WTC11 (cell line): ENCODE measurements around the gene OXNAD1. TPM values are rescaled to one million over a fixed set of nuclear protein-coding genes. Genes with fewer than 3 reads are reported as not detected.

ENCODE experiments used
- ATAC-seq: fragments of 200-7000 bp; cut with Tn5 transposase; 2 replicates; pipeline ENCODE4 v1.10.0; 2021; ENCODE audit warnings: mild to moderate bottlenecking, moderate library complexity
- CTCF ChIA-PET: fragments of 300-600 bp; sonication (Branson Sonifier 250); formaldehyde crosslinking; loops from one replicate; lab custom pipeline; 2021; ENCODE audit warnings: antibody characterized with exemption; lab: Charles Lee
- POLR2A ChIA-PET: fragments of 350-600 bp; sonication (Branson Sonifier 250); formaldehyde crosslinking; loops from one replicate; lab custom pipeline; 2021; ENCODE audit warnings: antibody characterized with exemption; lab: Charles Lee
- DNase-seq: peaks from one replicate; pipeline ENCODE4 v3.0.0; 2021; ENCODE audit warnings: low spot score
- H3K27ac Mint-ChIP-seq: 2 replicates; pipeline ENCODE4 v1.8.0; 2021; ENCODE audit warnings: mixed read lengths
- H3K27me3 Mint-ChIP-seq: 2 replicates; pipeline ENCODE4 v1.8.0; 2021; ENCODE audit warnings: low read depth, mild to moderate bottlenecking, moderate library complexity, mixed read lengths
- H3K36me3 Mint-ChIP-seq: 2 replicates; pipeline ENCODE4 v1.8.0; 2021; ENCODE audit warnings: mixed read lengths
- H3K4me1 Mint-ChIP-seq: 2 replicates; pipeline ENCODE4 v1.8.0; 2022; ENCODE audit warnings: mixed read lengths
- H3K4me3 Mint-ChIP-seq: 2 replicates; pipeline ENCODE4 v1.8.0; 2021; ENCODE audit warnings: mild to moderate bottlenecking, moderate library complexity, mixed read lengths
- H3K9me3 Mint-ChIP-seq: 2 replicates; pipeline ENCODE4 v1.8.0; 2021; ENCODE audit warnings: mixed read lengths
- KAT7 ChIP-seq: sonication (generic); formaldehyde crosslinking; IDR thresholded peaks from 2 replicates; pipeline ENCODE4 v1.8.1; 2023; ENCODE audit warnings: missing genetic modification reagents, mild to moderate bottlenecking, borderline replicate concordance
- MXD4 ChIP-seq: fragments of 250-450 bp; sonication (Bioruptor Pico); IDR thresholded peaks from 2 replicates; pipeline ENCODE4 v1.8.0; 2021; ENCODE audit warnings: mild to moderate bottlenecking, moderate library complexity, borderline replicate concordance
- NFATC4 ChIP-seq: fragments of 250-450 bp; sonication (Bioruptor Pico); IDR thresholded peaks from 2 replicates; pipeline ENCODE4 v1.9.0; 2021; ENCODE audit warnings: mild to moderate bottlenecking
- NFE2L1 ChIP-seq: sonication (generic); formaldehyde crosslinking; IDR thresholded peaks from 2 replicates; pipeline ENCODE4 v1.8.1; 2023; ENCODE audit warnings: missing genetic modification reagents
- NFYB ChIP-seq: sonication (generic); formaldehyde crosslinking; conservative IDR thresholded peaks from 2 replicates; pipeline ENCODE4 v1.8.0; 2022; ENCODE audit warnings: low read depth, missing genetic modification reagents
- RELA ChIP-seq: sonication (generic); formaldehyde crosslinking; IDR thresholded peaks from 2 replicates; pipeline ENCODE4 v1.8.1; 2022; ENCODE audit warnings: missing genetic modification reagents, mild to moderate bottlenecking, borderline replicate concordance
- SMAD4 ChIP-seq: sonication (generic); formaldehyde crosslinking; IDR thresholded peaks from 2 replicates; pipeline ENCODE4 v1.8.0; 2022; ENCODE audit warnings: mild to moderate bottlenecking, missing genetic modification reagents
- SOX15 ChIP-seq: fragments of 250-450 bp; sonication (Bioruptor Pico); IDR thresholded peaks from 2 replicates; pipeline ENCODE4 v1.9.0; 2021; ENCODE audit warnings: mild to moderate bottlenecking
- TCF7 ChIP-seq: sonication (generic); formaldehyde crosslinking; IDR thresholded peaks from 2 replicates; pipeline ENCODE4 v1.8.0; 2022; ENCODE audit warnings: mild to moderate bottlenecking, low read depth, missing genetic modification reagents, moderate library complexity
- TP53 ChIP-seq: sonication (generic); formaldehyde crosslinking; IDR thresholded peaks from 2 replicates; pipeline ENCODE4 v1.8.1; 2023; ENCODE audit warnings: mild to moderate bottlenecking, missing genetic modification reagents
- total RNA-seq: library from RNA; stranded (reverse); gene quantifications from 3 replicates; pipeline ENCODE4 v1.2.3, GENCODE V29; 2021
- TF ChIP-seq, protein P1 (sequence below): fragments of 250-450 bp; sonication (Bioruptor Pico); IDR thresholded peaks from 2 replicates; pipeline ENCODE4 v2.1.2; 2022; ENCODE audit warnings: mild to moderate bottlenecking, moderate library complexity
- TF ChIP-seq, protein P2 (sequence below): fragments of 250-450 bp; sonication (Bioruptor Pico); IDR thresholded peaks from 2 replicates; pipeline ENCODE4 v1.8.0; 2021; ENCODE audit warnings: mild to moderate bottlenecking
- TF ChIP-seq, protein P3 (sequence below): fragments of 250-450 bp; sonication (Bioruptor Pico); IDR thresholded peaks from 2 replicates; pipeline ENCODE4 v1.9.0; 2021; ENCODE audit warnings: mild to moderate bottlenecking
- TF ChIP-seq, protein P4 (sequence below): sonication (generic); formaldehyde crosslinking; IDR thresholded peaks from 2 replicates; pipeline ENCODE4 v1.8.0; 2022; ENCODE audit warnings: mild to moderate bottlenecking, missing genetic modification reagents
- TF ChIP-seq, protein P5 (sequence below): sonication (generic); formaldehyde crosslinking; IDR thresholded peaks from 2 replicates; pipeline ENCODE4 v1.8.1; 2023; ENCODE audit warnings: mild to moderate bottlenecking, moderate library complexity, missing genetic modification reagents
- TF ChIP-seq, protein P6 (sequence below): sonication (generic); formaldehyde crosslinking; IDR thresholded peaks from 2 replicates; pipeline ENCODE4 v1.8.0; 2022; ENCODE audit warnings: mild to moderate bottlenecking, missing genetic modification reagents
- TF ChIP-seq, protein P7 (sequence below): sonication (generic); formaldehyde crosslinking; IDR thresholded peaks from 2 replicates; pipeline ENCODE4 v1.8.0; 2022; ENCODE audit warnings: missing genetic modification reagents
- TF ChIP-seq, protein P8 (sequence below): sonication (generic); formaldehyde crosslinking; IDR thresholded peaks from 2 replicates; pipeline ENCODE4 v1.8.0; 2023; ENCODE audit warnings: missing genetic modification reagents
- TF ChIP-seq, protein P9 (sequence below): sonication (generic); formaldehyde crosslinking; IDR thresholded peaks from 2 replicates; pipeline ENCODE4 v1.8.1; 2022; ENCODE audit warnings: low read depth, mild to moderate bottlenecking, moderate library complexity, missing genetic modification reagents, borderline replicate concordance
- TF ChIP-seq, protein P10 (sequence below): fragments of 200-600 bp; IDR thresholded peaks from 2 replicates; pipeline ENCODE4 v1.8.0; 2022; ENCODE audit warnings: antibody characterized with exemption

The OXNAD1 gene
- total RNA-seq, 1 experiment from 2014 or later: 21.7 TPM

DNA sequence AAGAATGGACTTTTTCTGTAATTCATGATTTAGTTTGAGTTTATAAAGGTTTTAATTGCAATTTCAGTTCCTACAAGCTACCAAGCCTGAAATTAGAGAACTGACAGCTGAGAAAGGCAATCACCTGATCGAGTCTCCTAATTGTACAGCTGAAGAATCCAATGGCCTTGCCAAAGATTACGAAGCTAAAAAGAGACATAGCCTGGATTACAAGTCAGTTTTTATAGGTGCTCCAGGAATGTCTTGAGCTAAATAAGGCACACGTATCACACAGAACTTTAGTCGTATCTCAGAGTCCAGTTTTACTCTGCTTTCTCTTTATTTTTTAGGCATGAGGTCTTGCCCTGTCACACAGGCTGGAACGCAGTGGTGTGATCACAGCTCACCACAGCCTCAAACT is 6.8 kb upstream of the OXNAD1 start (continued):
- TF ChIP-seq, protein P1, sequence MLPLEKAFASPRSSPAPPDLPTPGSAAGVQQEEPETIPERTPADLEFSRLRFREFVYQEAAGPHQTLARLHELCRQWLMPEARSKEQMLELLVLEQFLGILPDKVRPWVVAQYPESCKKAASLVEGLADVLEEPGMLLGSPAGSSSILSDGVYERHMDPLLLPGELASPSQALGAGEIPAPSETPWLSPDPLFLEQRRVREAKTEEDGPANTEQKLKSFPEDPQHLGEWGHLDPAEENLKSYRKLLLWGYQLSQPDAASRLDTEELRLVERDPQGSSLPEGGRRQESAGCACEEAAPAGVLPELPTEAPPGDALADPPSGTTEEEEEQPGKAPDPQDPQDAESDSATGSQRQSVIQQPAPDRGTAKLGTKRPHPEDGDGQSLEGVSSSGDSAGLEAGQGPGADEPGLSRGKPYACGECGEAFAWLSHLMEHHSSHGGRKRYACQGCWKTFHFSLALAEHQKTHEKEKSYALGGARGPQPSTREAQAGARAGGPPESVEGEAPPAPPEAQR (CRISPR knock-in tag): no peak
- TF ChIP-seq, protein P2, sequence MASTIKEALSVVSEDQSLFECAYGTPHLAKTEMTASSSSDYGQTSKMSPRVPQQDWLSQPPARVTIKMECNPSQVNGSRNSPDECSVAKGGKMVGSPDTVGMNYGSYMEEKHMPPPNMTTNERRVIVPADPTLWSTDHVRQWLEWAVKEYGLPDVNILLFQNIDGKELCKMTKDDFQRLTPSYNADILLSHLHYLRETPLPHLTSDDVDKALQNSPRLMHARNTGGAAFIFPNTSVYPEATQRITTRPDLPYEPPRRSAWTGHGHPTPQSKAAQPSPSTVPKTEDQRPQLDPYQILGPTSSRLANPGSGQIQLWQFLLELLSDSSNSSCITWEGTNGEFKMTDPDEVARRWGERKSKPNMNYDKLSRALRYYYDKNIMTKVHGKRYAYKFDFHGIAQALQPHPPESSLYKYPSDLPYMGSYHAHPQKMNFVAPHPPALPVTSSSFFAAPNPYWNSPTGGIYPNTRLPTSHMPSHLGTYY (CRISPR knock-in tag): no peak
- TF ChIP-seq TCF7 (CRISPR knock-in tag) (no peak), NFYB (no peak), NFE2L1 (no peak), NFATC4 (CRISPR knock-in tag) (no peak)
- TF ChIP-seq, protein P3, sequence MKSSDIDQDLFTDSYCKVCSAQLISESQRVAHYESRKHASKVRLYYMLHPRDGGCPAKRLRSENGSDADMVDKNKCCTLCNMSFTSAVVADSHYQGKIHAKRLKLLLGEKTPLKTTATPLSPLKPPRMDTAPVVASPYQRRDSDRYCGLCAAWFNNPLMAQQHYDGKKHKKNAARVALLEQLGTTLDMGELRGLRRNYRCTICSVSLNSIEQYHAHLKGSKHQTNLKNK: no peak
- TF ChIP-seq, protein P4, sequence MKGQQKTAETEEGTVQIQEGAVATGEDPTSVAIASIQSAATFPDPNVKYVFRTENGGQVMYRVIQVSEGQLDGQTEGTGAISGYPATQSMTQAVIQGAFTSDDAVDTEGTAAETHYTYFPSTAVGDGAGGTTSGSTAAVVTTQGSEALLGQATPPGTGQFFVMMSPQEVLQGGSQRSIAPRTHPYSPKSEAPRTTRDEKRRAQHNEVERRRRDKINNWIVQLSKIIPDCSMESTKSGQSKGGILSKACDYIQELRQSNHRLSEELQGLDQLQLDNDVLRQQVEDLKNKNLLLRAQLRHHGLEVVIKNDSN (CRISPR knock-in tag): no peak
- TF ChIP-seq, protein P5, sequence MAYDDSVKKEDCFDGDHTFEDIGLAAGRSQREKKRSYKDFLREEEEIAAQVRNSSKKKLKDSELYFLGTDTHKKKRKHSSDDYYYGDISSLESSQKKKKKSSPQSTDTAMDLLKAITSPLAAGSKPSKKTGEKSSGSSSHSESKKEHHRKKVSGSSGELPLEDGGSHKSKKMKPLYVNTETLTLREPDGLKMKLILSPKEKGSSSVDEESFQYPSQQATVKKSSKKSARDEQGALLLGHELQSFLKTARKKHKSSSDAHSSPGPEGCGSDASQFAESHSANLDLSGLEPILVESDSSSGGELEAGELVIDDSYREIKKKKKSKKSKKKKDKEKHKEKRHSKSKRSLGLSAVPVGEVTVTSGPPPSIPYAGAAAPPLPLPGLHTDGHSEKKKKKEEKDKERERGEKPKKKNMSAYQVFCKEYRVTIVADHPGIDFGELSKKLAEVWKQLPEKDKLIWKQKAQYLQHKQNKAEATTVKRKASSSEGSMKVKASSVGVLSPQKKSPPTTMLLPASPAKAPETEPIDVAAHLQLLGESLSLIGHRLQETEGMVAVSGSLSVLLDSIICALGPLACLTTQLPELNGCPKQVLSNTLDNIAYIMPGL (CRISPR knock-in tag): no peak
- TF ChIP-seq, protein P6, sequence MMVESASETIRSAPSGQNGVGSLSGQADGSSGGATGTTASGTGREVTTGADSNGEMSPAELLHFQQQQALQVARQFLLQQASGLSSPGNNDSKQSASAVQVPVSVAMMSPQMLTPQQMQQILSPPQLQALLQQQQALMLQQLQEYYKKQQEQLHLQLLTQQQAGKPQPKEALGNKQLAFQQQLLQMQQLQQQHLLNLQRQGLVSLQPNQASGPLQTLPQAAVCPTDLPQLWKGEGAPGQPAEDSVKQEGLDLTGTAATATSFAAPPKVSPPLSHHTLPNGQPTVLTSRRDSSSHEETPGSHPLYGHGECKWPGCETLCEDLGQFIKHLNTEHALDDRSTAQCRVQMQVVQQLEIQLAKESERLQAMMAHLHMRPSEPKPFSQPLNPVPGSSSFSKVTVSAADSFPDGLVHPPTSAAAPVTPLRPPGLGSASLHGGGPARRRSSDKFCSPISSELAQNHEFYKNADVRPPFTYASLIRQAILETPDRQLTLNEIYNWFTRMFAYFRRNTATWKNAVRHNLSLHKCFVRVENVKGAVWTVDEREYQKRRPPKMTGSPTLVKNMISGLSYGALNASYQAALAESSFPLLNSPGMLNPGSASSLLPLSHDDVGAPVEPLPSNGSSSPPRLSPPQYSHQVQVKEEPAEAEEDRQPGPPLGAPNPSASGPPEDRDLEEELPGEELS (CRISPR knock-in tag): no peak

DNA sequence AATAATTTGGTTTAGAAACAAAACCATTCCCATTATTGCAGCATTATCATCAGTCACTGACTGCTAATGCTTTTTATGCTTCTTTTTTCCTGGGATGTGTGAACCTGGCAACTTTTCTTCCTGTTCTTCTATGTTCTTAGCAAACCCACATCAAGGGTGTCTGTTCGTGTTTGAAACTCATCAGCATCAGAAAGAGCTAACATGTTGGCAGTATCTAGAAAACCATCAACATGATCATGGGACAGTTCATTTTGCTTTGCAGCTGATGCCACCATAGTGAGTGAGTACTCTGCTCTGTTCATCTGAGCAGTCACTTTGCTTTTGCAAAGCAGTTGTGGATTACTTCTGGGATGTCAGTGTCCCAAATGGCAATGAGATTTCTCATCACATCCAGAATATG is 6.1 kb upstream of the OXNAD1 start:
- Mint-ChIP-seq H3K4me3 (no peak overlapping the region), H3K27me3 (no peaks in the 10 kb centered on the region), H3K27ac (no peak overlapping the region), H3K9me3 (no peaks in the 10 kb centered on the region), H3K4me1 (peaks cover 27% of the 10 kb centered on the region), H3K36me3 (peaks cover 6% of the 10 kb centered on the region)
- CTCF ChIA-PET: interaction anchor here (1.4 kb wide), 1 partner anchor 11 kb away, joined by 4 read pairs; no protein-coding TSS in a partner anchor
- ATAC-seq: no peak
- POLR2A ChIA-PET: no interaction called here
- no peak for DNase-seq
- no peak for TF ChIP-seq RELA (CRISPR knock-in tag)
- TF ChIP-seq, protein P7, sequence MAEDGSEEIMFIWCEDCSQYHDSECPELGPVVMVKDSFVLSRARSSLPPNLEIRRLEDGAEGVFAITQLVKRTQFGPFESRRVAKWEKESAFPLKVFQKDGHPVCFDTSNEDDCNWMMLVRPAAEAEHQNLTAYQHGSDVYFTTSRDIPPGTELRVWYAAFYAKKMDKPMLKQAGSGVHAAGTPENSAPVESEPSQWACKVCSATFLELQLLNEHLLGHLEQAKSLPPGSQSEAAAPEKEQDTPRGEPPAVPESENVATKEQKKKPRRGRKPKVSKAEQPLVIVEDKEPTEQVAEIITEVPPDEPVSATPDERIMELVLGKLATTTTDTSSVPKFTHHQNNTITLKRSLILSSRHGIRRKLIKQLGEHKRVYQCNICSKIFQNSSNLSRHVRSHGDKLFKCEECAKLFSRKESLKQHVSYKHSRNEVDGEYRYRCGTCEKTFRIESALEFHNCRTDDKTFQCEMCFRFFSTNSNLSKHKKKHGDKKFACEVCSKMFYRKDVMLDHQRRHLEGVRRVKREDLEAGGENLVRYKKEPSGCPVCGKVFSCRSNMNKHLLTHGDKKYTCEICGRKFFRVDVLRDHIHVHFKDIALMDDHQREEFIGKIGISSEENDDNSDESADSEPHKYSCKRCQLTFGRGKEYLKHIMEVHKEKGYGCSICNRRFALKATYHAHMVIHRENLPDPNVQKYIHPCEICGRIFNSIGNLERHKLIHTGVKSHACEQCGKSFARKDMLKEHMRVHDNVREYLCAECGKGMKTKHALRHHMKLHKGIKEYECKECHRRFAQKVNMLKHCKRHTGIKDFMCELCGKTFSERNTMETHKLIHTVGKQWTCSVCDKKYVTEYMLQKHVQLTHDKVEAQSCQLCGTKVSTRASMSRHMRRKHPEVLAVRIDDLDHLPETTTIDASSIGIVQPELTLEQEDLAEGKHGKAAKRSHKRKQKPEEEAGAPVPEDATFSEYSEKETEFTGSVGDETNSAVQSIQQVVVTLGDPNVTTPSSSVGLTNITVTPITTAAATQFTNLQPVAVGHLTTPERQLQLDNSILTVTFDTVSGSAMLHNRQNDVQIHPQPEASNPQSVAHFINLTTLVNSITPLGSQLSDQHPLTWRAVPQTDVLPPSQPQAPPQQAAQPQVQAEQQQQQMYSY (CRISPR knock-in tag): no peak
- no peak for TF ChIP-seq SMAD4 (CRISPR knock-in tag)
- TF ChIP-seq, protein P8, sequence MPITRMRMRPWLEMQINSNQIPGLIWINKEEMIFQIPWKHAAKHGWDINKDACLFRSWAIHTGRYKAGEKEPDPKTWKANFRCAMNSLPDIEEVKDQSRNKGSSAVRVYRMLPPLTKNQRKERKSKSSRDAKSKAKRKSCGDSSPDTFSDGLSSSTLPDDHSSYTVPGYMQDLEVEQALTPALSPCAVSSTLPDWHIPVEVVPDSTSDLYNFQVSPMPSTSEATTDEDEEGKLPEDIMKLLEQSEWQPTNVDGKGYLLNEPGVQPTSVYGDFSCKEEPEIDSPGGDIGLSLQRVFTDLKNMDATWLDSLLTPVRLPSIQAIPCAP (CRISPR knock-in tag): no peak
- TF ChIP-seq, protein P9, sequence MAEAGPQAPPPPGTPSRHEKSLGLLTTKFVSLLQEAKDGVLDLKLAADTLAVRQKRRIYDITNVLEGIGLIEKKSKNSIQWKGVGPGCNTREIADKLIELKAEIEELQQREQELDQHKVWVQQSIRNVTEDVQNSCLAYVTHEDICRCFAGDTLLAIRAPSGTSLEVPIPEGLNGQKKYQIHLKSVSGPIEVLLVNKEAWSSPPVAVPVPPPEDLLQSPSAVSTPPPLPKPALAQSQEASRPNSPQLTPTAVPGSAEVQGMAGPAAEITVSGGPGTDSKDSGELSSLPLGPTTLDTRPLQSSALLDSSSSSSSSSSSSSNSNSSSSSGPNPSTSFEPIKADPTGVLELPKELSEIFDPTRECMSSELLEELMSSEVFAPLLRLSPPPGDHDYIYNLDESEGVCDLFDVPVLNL (CRISPR knock-in tag): no peak
- TF ChIP-seq SOX15 (CRISPR knock-in tag): no peak
- no peak for TF ChIP-seq KAT7 (CRISPR knock-in tag)
- no peak for TF ChIP-seq MXD4 (CRISPR knock-in tag)
- TF ChIP-seq, protein P10, sequence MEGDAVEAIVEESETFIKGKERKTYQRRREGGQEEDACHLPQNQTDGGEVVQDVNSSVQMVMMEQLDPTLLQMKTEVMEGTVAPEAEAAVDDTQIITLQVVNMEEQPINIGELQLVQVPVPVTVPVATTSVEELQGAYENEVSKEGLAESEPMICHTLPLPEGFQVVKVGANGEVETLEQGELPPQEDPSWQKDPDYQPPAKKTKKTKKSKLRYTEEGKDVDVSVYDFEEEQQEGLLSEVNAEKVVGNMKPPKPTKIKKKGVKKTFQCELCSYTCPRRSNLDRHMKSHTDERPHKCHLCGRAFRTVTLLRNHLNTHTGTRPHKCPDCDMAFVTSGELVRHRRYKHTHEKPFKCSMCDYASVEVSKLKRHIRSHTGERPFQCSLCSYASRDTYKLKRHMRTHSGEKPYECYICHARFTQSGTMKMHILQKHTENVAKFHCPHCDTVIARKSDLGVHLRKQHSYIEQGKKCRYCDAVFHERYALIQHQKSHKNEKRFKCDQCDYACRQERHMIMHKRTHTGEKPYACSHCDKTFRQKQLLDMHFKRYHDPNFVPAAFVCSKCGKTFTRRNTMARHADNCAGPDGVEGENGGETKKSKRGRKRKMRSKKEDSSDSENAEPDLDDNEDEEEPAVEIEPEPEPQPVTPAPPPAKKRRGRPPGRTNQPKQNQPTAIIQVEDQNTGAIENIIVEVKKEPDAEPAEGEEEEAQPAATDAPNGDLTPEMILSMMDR: no peak
- no peak for TF ChIP-seq TP53 (CRISPR knock-in tag)
